GM08714 (cell line): Measurements from ENCODE around the gene ST3GAL5.

Experiments
- H3K4me3 ChIP-seq: fragments of 200-500 bp; sonication (Bioruptor generic); 2 replicates; pipeline ENCODE4 v1.5.1; 2014; ENCODE audit warnings: mild to moderate bottlenecking, low read length, inconsistent platforms
- ZNF274 ChIP-seq: IDR thresholded peaks from 2 replicates; pipeline ENCODE4 v1.6.1; 2012; ENCODE audit warnings: mild to moderate bottlenecking, low read depth, low read length

Gene ST3GAL5

GRCh38 chr2:85871494-85872164, 17.2 kb downstream of the ST3GAL5 start:
- TF ChIP-seq ZNF274: no peak
- H3K4me3 ChIP-seq: no peak overlapping the region

- no peak overlapping the region for H3K4me3 ChIP-seq
- TF ChIP-seq ZNF274: no peak
Measured at GRCh38 chr2:85868822-85869221, 20.0 kb downstream of the ST3GAL5 start.

- no peak overlapping the region for H3K4me3 ChIP-seq
Measured at GRCh38 chr2:85867556-85868292, 21.1 kb downstream of the ST3GAL5 start.

GRCh38 chr2:85867121-85867520, 21.7 kb downstream of the ST3GAL5 start:
- no peak overlapping the region for H3K4me3 ChIP-seq
- TF ChIP-seq ZNF274: no peak

More at GRCh38 chr2:85867556-85868292, 21.1 kb downstream of the ST3GAL5 start:
- TF ChIP-seq ZNF274: no peak

- H3K4me3 ChIP-seq: no peak overlapping the region
- TF ChIP-seq ZNF274: no peak
Measured at GRCh38 chr2:85866165-85866659, 22.6 kb downstream of the ST3GAL5 start.

- TF ChIP-seq ZNF274: no peak
- no peak overlapping the region for H3K4me3 ChIP-seq
Measured at GRCh38 chr2:85865539-85866164, 23.1 kb downstream of the ST3GAL5 start.

GRCh38 chr2:85864654-85865053, 24.1 kb downstream of the ST3GAL5 start:
- no peak for TF ChIP-seq ZNF274

GRCh38 chr2:85862426-85862825, 26.4 kb downstream of the ST3GAL5 start:
- TF ChIP-seq ZNF274: no peak
- H3K4me3 ChIP-seq: no peak overlapping the region

More at GRCh38 chr2:85864654-85865053, 24.1 kb downstream of the ST3GAL5 start:
- no peak overlapping the region for H3K4me3 ChIP-seq

- no peak for TF ChIP-seq ZNF274
- no peak overlapping the region for H3K4me3 ChIP-seq
Measured at GRCh38 chr2:85861650-85862049, 27.1 kb downstream of the ST3GAL5 start.

GRCh38 chr2:85861180-85861579, 27.6 kb downstream of the ST3GAL5 start:
- no peak overlapping the region for H3K4me3 ChIP-seq
- TF ChIP-seq ZNF274: no peak

GRCh38 chr2:85858841-85859240, 29.9 kb downstream of the ST3GAL5 start:
- no peak for TF ChIP-seq ZNF274
- no peak overlapping the region for H3K4me3 ChIP-seq

GRCh38 chr2:85854897-85855296, 33.9 kb downstream of the ST3GAL5 start:
- no peak overlapping the region for H3K4me3 ChIP-seq
- TF ChIP-seq ZNF274: no peak

GRCh38 chr2:85854166-85854509, 34.7 kb downstream of the ST3GAL5 start:
- H3K4me3 ChIP-seq: peak overlapping the region; percentile 5; the same call in 1 of the 2 replicates
- TF ChIP-seq ZNF274: no peak

- peak overlapping the region; percentile 27; the same call in 1 of the 2 replicates for H3K4me3 ChIP-seq
- TF ChIP-seq ZNF274: no peak
Measured at GRCh38 chr2:85853499-85854165, 35.2 kb downstream of the ST3GAL5 start.

GRCh38 chr2:85852937-85853498, 35.8 kb downstream of the ST3GAL5 start:
- TF ChIP-seq ZNF274: no peak
- H3K4me3 ChIP-seq: peak overlapping the region; percentile 37; the same call in 1 of the 2 replicates
